Osteocyte (in vitro differentiated cells): Measurements from ENCODE around the gene IFI6. TPM values are rescaled to one million over a fixed set of nuclear protein-coding genes. Genes with fewer than 3 reads are reported as not detected.
"Not testable (repeated sequence)": the region's sequence is repeated elsewhere in the genome, so short reads cannot be mapped to it uniquely, and the experiment has no call there.

Experiments used
- DNase-seq: peaks from one replicate; pipeline ENCODE4 v3.0.0; 2021; ENCODE audit warnings: mixed read lengths; ENCODE audit not compliant: unreplicated experiment; ENCODE audit errors: extremely low spot score
- H3K27ac Mint-ChIP-seq: one replicate; pipeline ENCODE4 v1.8.0; 2021; ENCODE audit warnings: mild to moderate bottlenecking, mixed read lengths; ENCODE audit not compliant: unreplicated experiment
- H3K27me3 Mint-ChIP-seq: one replicate; pipeline ENCODE4 v1.8.0; 2021; ENCODE audit warnings: mixed read lengths; ENCODE audit not compliant: unreplicated experiment
- H3K36me3 Mint-ChIP-seq: one replicate; pipeline ENCODE4 v1.8.0; 2021; ENCODE audit warnings: mixed read lengths; ENCODE audit not compliant: unreplicated experiment
- H3K4me1 Mint-ChIP-seq: one replicate; pipeline ENCODE4 v1.8.0; 2021; ENCODE audit warnings: mixed read lengths; ENCODE audit not compliant: unreplicated experiment
- H3K4me3 Mint-ChIP-seq: one replicate; pipeline ENCODE4 v1.8.0; 2021; ENCODE audit warnings: mild to moderate bottlenecking, moderate library complexity, mixed read lengths; ENCODE audit not compliant: unreplicated experiment
- H3K9me3 Mint-ChIP-seq: one replicate; pipeline ENCODE4 v1.8.0; 2021; ENCODE audit warnings: mixed read lengths; ENCODE audit not compliant: unreplicated experiment
- CTCF ChIP-seq: fragments of 200-600 bp; sonication (generic); IDR thresholded peaks from 2 replicates; pipeline ENCODE4 v1.5.0; 2021; ENCODE audit warnings: antibody characterized with exemption, mild to moderate bottlenecking, moderate library complexity
- total RNA-seq: library from RNA; stranded (reverse); gene quantifications from 2 replicates; pipeline ENCODE4 v1.2.1, GENCODE V29; 2021

IFI6 gene
- total RNA-seq, 1 donor from 2014 or later = 54.1 TPM

DNA sequence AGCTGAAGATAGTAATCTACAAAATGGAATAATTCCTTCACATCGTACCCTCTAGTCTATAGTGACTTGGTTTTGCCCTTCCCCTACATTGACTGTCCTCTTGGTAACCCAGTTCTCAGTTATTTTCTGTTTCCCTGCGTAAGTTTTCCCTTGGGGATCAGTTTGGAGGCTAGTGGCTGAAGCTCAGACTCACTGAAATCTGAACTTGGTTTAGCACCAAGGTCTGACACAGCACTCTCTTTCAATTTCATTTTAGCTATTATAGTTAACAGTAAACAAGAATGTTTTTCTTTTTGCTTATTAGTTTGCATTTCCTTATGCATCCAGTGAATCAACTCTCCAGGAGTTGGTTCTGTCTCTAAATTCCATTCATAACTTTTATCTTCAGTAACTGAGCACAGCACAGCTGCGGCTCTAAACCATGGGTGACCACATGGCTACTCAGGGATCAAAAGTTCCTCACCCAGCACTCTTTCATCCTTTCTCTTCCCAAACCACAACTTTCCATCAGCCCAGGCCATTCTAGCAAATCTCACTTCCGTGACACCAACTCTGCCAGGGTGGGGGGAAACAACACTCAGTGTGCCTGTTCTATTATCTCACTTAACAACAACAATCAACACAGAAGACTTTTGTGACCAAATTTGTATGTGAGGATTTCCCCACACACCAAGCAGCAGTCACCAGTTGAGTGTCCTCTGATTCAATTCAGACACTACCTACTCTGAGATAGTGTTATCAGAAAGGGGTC, 17.6 kb upstream of the IFI6 start:
- Mint-ChIP-seq H3K27me3 (peaks cover 44% of the 10 kb centered on the region), H3K4me3 (no peak overlapping the region), H3K27ac (peak overlapping the region; percentile 67), H3K4me1 (peaks cover 13% of the 10 kb centered on the region), H3K36me3 (no peaks in the 10 kb centered on the region), H3K9me3 (peaks cover 3% of the 10 kb centered on the region)
- no peak for TF ChIP-seq CTCF
- no peak for DNase-seq

- TF ChIP-seq CTCF = no peak
- Mint-ChIP-seq H3K27me3 (peaks cover 39% of the 10 kb centered on the region), H3K4me1 (peaks cover 13% of the 10 kb centered on the region), H3K9me3 (peaks cover 3% of the 10 kb centered on the region), H3K4me3 (no peak overlapping the region), H3K36me3 (no peaks in the 10 kb centered on the region), H3K27ac (no peak overlapping the region)
- DNase-seq = no peak
Measured at GRCh38 chr1:27687906-27688305, 15.9 kb upstream of the IFI6 start.

GRCh38 chr1:27686223-27686990, 14.4 kb upstream of the IFI6 start:
- no peak overlapping the region for H3K27ac Mint-ChIP-seq
- H3K27me3 Mint-ChIP-seq = peaks cover 35% of the 10 kb centered on the region
- no peaks in the 10 kb centered on the region for H3K9me3 Mint-ChIP-seq
- H3K36me3 Mint-ChIP-seq = no peaks in the 10 kb centered on the region
- no peak for DNase-seq
- TF ChIP-seq CTCF = no peak
- H3K4me3 Mint-ChIP-seq = no peak overlapping the region
- peaks cover 13% of the 10 kb centered on the region for H3K4me1 Mint-ChIP-seq

- Mint-ChIP-seq H3K36me3 (no peaks in the 10 kb centered on the region), H3K27me3 (peaks cover 27% of the 10 kb centered on the region), H3K4me1 (peaks cover 1% of the 10 kb centered on the region), H3K4me3 (no peak overlapping the region), H3K9me3 (no peaks in the 10 kb centered on the region), H3K27ac (no peak overlapping the region)
- DNase-seq = no peak
- TF ChIP-seq CTCF = no peak
Measured at GRCh38 chr1:27684176-27684575, 12.2 kb upstream of the IFI6 start.

GRCh38 chr1:27682351-27682944, 10.5 kb upstream of the IFI6 start:
- no peak for TF ChIP-seq CTCF
- Mint-ChIP-seq H3K9me3 (no peaks in the 10 kb centered on the region), H3K36me3 (no peaks in the 10 kb centered on the region), H3K4me3 (no peak overlapping the region), H3K4me1 (no peaks in the 10 kb centered on the region), H3K27me3 (peaks cover 18% of the 10 kb centered on the region), H3K27ac (no peak overlapping the region)
- no peak for DNase-seq

DNA sequence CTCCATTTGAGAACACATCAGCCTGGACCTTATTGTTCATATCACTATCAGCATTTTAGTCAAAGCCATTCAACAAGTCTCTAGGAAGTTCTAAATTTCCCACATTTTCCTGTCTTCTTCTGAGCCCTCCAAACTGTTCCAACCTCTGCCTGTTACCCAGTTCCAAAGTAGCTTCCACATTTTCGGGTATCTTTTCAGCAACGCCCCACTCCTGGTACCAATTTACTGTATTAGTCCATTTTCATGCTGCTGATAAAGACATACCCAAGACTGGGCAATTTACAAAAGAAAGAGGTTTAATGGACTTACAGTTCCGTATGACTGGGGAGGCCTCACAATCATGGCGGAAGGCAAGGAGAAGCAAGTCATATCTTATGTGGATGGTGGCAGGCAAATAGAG, 9.6 kb upstream of the IFI6 start:
- H3K27me3 Mint-ChIP-seq = peaks cover 13% of the 10 kb centered on the region
- H3K4me3 Mint-ChIP-seq, H3K27ac Mint-ChIP-seq, H3K4me1 Mint-ChIP-seq, DNase-seq, H3K36me3 Mint-ChIP-seq, H3K9me3 Mint-ChIP-seq: not testable (repeated sequence)

DNA sequence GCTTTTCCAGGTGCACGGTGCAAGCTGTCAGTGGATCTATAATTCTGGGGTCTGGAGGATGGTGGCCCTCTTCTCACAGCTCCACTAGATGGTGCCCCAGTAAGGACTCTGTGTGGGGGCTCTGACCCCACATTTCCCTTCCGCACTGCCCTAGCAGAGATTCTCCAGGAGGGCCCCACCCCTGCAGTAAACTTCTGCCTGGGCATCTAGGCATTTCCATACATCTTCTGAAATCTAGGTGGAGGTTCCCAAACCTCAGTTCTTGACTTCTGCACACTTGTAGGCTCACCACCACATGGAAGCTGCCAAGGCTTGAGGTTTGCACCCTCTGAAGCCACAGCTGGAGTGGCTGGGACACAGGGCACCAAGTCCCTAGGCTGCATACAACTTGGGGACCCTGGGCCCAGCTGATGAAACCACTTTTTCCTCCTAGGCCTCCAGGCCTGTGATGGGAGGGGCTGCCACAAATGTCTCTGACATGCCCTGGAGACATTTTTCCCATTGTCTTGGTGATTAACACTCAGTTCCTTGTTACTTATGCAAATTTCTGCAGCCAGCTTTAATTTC, 8.3 kb upstream of the IFI6 start:
- H3K9me3 Mint-ChIP-seq, H3K4me3 Mint-ChIP-seq: not testable (repeated sequence)

More for the DNA sequence above, 8.3 kb upstream of the IFI6 start:
- H3K36me3 Mint-ChIP-seq, H3K27ac Mint-ChIP-seq, H3K4me1 Mint-ChIP-seq, DNase-seq: not testable (repeated sequence)
- peaks cover 13% of the 10 kb centered on the region for H3K27me3 Mint-ChIP-seq
